GM19452 (cell line): Measurements from ENCODE around the gene HOXC13.

Experiments used
- ATAC-seq: cut with Tn5 transposase; IDR thresholded peaks from one replicate; pipeline ENCODE4 v1.9.1; 2021; ENCODE audit not compliant: unreplicated experiment

The HOXC13 gene

GRCh38 chr12:53939141-53940108, 794 bp downstream of the HOXC13 start:
- ATAC-seq: no peak

GRCh38 chr12:53940443-53941014, 1.9 kb downstream of the HOXC13 start:
- ATAC-seq: no peak

DNA sequence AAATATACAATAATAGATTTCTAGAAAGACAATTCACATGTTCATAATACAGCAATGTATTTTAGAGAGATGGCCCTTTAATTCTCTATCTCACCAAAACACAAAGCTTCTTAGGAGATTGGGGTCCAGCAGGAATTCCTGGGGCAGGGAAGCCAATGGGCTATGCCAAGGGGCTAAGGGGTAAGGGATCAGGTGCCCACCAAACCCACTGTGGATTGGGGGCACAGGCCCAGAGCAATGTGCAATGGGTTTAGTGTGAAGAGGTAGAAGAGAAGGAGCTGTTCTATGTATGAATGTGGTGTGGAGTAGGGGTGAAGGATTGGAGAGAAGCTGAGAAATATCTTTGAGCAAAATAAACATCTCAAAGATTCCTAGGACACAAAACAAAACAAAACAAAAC, 2.6 kb downstream of the HOXC13 start:
- no peak for ATAC-seq

DNA sequence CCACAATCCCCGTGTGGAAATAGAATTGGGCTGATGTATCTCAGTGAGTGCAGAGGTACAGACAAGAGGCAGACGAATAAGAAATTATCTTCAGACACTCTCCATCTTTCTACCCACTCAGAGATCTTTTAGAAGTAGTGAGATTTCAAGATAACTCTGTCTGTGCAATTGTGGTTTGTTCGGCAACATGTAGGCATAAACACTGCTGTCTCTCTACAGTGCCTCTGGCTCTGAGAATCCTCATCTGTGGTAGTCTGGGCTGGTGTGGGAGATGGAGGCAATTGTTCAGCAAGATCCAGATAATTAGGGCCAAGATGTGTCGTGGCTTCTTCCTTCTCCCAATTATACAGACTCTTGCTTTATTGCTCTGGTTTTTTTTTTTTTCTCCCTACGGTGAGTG, 3.1 kb downstream of the HOXC13 start:
- ATAC-seq: no peak

- ATAC-seq: no peak
These were observed 3.9 kb downstream of the HOXC13 start for GRCh38 chr12:53942467-53942997.

GRCh38 chr12:53944209-53944608, 5.6 kb downstream of the HOXC13 start:
- no peak for ATAC-seq

GRCh38 chr12:53944907-53945847, 6.5 kb downstream of the HOXC13 start:
- ATAC-seq: no peak

GRCh38 chr12:53947743-53948142, 9.1 kb downstream of the HOXC13 start:
- ATAC-seq: no peak

DNA sequence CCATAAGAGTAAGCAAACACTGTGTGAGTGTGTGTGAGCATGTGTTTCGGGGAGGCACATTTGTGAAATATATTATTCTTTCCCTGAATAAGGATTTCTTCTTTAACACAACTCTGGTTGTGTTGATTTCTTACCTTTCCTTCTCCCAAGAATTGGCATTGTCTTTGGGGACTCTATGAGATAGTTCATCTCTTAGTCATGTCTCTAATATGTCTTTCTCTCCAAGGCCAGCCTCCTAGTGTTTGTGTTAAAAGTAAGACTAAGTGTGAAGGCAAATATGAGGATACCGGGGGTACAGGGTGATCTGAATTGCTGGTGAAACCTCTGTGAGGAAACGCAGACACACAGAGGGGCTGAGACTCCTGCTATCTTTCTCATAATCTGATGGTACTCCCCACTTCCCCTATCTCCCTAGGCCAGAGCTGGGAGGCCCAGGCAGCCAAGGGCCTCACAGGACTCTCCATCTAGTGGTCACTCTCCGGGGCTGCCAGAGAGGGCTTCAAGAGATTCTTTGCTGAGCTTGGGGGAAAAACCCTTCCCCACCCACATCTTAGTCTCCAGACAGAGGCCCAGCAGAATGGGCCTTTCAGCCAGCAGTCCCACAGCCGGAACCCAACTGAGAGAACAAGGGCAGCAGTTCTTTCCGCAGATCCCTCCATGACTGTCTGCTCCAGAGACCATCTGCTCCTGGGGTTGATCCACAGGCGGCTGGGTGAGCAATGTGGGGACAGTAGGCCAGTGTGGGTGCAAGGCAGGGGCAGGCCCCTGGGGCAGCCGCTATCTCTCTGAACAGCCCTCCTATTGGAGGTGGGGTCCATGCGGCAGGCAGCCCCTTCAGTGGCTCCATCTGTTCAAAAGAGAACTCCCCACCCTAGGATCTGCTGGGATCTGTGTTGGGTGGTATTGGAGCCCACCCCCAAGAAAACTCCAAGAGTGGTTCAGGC, 10.3 kb downstream of the HOXC13 start:
- ATAC-seq: no peak

GRCh38 chr12:53949631-53950436, 11.2 kb downstream of the HOXC13 start:
- no peak for ATAC-seq

DNA sequence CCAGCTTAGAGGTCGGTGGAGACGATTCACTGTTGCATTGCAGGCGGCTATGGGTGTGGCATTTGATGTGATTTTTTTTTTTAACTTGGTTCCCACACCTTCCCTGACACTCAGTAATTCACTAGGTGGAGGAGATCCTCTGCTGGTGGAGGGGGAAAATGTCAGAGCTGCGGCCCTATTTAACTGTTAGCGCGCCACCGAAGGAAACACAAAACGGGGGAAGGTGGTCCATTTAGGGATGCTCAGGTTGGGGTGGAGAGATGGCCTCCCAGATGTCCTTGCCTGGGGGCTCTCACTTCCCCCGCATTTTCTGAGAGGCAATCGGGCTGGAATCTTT, 11.8 kb downstream of the HOXC13 start:
- no peak for ATAC-seq

GRCh38 chr12:53950789-53951576, 12.4 kb downstream of the HOXC13 start:
- no peak for ATAC-seq

DNA sequence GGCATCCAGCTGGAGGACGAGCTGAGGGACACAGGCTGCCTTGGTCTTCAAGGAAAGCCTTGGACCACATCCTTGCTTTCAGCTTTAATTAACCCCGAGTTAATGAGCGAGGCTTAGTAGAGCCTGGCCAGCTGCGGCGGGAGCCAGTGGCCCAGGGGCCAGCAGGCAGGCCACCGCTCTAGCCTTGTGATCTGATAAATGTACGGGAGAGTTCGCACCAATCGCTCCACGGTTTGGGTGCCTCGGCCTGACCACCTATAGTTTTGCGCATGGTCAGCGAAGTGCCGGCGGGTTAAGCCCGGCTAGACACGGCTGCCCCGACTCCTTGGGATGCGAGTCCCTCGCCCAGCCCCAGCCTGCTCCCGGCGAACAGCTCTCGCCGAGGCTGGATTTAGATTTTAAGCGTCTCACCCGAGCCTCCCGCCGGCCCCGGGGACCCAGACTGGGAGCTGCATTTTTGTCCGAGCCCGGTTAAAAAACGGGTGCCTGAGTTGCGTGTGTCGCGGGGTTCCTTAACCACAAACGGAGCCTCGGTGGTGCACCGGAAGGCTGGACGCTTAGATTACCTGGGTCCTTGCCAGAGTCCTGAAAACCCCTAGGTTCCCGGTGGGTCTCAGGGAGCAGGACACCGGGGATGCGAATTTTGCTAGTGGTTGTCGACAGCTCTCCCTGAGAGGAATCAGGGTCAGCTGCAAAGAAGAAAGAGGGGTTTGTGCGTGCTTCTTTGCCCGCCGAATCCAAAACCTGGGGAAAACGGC, 13.1 kb downstream of the HOXC13 start:
- ATAC-seq: no peak

GRCh38 chr12:53952335-53952694, 13.7 kb downstream of the HOXC13 start:
- ATAC-seq: no peak

DNA sequence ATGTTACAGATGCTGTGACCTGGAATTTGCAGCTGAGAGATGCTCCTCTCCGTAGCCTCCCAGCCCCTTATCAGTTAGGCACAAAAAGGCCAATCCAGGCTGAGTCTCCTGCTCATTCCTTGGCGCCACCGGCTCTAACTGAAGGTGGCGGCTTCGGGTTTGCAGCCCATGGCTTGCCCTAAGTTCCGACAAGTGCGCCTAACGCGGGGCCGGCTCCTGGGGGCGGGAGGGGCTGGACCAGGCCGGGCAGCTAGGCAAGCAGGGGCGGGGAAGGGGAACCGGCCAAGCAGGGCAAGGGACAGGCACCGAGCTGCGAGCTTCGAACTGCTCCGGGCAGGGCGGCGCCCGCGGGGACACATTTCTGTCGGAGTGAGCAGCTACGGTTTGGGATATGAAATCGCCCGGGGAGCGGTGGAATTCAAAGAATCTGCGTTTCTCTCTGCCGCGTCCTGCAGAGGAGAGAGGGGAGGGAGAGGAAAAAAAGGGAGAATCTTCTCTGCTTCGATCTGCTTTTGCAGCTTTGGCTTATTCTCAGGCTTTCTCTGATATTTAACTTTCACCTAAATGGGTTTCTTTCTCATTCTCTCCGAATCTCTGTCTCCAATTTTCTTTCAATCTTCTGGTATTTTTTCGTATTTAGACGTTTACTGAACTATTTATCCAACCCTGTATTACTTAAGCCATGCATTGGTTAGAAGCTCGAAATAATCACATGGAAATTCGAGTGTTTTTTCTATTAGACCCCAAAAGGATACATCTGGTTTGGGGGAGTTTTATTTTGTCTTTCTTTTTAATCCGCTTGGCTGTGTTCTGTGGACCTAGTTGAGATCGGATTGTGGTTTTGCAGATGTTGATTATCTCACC, 14.5 kb downstream of the HOXC13 start:
- no peak for ATAC-seq

DNA sequence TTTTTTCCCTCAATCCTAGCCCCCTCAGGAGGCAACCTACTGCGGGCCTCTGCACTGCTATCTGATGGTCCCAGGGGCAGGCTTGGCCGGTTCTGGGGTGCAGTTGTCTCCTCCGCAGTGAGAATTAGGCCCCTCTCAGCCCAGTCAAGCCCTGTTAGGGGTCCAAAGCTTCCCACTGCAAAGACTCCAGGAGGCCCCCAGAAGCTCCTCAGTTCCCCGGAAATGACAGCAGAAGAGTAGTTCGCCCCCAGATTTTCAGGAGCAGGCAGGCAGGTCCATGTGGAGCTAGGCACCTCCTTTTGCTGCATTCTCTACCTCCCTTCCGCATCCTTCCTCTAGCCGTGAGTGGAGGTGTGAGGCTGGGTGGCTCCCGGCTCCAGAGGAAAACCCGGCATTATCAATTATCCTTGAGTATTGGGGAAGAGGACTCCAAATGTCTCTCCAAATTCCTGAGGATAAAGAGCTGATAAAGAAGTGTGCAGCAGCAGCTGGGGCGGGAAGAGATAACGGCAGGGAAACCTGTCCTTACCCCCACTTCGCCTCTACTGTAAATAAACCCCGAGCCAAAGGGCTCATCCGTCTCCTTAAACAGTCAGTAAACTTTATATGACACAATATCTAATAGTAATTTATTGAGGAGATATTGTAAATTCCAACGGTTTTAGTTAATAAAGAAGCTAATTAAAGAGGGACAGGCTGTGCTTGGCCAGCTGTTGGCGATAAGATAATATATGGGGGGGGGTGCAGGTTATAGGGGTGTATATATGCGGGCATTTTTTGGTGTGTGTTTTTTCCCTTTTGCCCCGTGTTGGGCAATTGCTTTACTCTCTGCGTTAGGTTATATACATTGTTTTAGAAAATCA, 15.4 kb downstream of the HOXC13 start:
- no peak for ATAC-seq
